ENCODE data around the gene TM9SF4. TPM values are rescaled to one million over a fixed set of nuclear protein-coding genes. Genes with fewer than 3 reads are reported as not detected.
"Not testable (repeated sequence)": the region's sequence is repeated elsewhere in the genome, so short reads cannot be mapped to it uniquely, and the experiment has no call there.

Gene TM9SF4
- total RNA-seq, 1 donor from 2014 or later, result 13.5 TPM

DNA sequence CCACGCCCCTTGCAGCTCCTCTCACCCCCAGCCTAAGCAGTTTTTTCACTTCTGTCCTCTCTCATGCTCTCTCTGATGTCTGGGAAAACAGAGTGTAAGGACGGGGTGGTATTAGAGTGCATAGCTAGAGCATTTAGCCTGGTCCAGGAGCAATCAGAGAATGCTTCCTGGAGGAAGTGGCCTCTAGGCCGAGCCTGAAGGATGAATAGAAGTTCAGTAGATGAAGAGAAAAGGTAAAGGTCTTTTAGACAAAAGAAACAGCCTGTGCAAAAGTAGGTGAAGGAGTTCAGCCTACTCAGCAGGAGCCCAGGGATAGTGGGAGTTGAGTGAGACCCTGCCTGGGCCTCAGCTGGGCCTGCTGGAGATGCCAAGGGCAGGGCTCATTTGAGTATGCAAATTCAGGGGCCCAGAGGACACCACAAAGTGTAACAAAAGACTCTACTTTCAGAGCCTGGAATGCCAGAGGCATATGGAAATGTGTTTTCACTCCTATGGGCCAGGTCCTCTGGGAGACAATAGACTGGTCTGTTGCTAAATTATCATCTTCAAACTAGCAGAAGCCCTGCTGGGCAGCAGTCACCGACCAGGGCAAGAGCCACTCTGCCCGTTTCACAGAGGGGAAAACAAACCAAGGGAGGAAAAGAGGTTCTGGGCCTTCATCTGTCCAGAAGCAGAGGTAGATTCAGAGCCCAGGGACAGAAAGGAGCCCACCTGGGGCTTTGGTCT lies 19.7 kb upstream of the TM9SF4 start:
- DNase-seq (ENCODE audit: low spot score in 2 of 2) (no peak), FAIRE-seq (no peak)

DNA sequence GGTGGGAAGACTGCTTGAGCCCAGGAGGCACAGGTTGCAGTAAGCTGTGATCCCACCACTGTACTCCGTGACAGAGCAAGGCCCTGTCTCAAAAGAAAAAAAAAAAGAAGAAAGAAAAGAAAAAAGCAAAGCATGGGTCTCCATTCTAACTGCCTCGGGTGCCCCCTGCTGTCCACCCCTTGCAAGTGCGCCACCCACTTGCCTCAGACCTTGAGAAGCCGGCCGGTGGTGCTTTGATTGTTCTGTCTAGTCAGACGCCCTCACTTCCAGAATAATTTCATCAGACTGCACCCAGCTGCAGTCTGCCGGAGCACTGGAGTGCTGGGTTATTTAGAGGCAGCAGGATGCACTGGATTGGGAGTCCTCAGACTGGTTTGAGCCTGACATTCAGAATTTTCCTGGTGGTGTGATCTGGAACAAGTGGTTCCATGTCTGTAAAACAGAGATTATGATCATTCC lies 17.6 kb upstream of the TM9SF4 start:
- no peak for FAIRE-seq
- DNase-seq (ENCODE audit: low spot score in 2 of 2), result peak; percentile 34 to 71

DNA sequence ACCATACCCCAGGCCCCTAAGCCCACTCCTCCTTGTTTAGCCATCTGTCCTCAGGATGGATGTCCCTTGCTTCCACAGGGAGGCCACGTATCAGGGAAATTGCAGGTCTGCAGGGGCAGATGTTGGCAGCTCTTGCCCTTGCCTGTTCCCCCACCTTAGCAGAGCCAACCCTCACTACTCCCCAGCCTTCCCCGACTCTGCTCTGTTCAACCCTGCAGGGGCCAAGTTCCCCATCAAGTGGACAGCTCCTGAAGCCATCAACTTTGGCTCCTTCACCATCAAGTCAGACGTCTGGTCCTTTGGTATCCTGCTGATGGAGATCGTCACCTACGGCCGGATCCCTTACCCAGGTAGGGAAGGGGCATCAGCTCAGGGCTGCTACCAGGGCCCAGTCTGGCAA lies 10.7 kb upstream of the TM9SF4 start:
- DNase-seq (ENCODE audit: low spot score in 2 of 2) (no peak), FAIRE-seq (no peak)

DNA sequence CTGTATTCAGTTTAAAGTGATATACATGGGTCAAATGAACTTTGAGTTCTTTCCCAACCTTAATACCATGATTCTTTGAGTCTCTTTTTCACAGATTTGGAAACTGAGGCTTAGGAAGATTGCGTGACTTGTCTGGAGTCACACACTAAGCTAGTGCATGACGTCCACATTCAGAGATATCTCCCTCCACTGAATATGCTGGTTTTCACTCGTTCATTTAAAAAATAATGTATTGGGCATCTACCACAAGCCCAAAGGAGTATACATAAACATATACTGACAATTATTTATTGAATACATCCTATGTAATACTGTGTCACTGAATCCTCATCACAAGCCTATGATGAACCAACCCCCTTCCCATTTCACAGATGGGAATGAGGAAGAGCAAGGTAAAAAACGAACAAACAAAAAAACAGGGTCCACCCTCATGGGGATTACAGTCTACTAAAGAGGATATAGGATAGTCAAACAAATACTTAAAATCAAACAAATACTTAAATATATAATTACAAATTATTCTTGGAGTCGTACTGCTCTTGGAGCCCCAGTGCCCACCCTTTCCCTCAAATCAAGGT lies 611 bp upstream of the TM9SF4 start:
- no peak for FAIRE-seq
- DNase-seq (ENCODE audit: low spot score in 2 of 2), result no peak

DNA sequence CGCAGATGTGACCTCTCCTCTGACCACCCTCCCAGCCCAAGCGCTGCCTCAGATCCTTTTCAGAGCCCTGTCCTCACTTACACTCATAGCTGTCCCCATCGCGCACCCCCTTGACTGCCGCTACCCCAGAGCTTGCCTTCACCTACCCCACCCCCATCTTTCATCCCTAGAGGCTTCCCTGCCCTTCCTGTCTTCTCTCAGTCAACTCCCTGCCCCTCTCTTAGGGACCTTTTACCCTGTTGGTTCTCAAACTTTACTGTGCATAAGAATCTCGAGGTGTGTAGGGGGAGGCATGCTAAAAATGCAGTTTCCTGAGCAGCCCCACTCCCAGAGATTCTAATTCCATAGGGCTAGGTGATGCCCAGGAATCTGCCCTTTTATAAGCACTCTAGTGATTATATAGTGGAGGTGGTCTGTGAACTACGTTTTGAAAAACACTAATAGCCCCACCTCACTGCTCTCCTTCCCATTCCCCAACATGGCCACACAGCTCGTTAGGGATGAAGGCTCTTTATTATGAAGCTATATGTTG lies 725 bp downstream of the TM9SF4 start:
- FAIRE-seq (no peak), DNase-seq (ENCODE audit: low spot score in 2 of 2) (no peak)

DNA sequence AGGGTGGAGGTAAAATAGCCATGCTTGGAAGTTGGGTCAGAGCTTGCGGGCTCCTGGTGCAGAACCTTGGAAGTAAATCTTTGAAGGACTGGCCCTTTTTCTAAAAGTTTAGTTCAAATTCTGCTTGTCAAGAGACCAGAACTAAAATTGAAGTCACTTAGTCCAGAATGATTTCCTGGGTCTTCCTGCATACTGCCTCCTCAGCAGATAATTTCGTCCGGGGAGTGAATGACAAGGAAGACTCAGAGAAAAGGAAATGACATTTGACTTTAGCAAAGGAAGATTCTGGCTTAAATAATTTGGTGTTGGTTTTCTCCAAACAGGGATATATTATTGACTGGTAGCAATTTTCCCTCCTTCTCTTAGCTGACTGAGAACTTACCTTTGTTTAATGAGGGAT lies 1.2 kb downstream of the TM9SF4 start:
- DNase-seq (ENCODE audit: low spot score in 2 of 2) (no peak), FAIRE-seq (no peak)

DNA sequence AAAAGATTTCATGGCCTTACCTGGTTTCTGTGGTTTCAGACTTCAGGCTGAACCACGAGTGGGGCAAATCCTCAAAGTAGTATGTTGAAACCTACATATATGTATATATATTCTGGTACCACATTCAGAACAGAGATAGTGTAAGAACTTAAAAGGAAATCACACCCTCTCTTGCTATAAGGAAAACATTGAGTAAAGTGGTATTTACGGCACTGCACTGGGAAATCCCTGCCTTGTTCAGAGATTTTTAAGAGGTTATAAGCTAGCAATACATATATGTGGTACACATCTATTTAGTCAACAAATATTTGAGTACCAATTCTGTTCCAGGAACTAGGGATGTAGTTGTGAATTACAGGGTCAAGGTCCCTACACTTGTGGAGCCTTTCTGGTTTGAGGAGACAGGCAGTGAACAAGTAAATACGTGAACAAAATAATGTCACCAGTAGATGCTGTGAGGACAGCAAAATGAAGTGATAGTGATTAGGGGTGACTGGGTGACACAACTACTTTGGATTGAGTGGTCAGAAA lies 1.7 kb downstream of the TM9SF4 start:
- no peak for FAIRE-seq

DNA sequence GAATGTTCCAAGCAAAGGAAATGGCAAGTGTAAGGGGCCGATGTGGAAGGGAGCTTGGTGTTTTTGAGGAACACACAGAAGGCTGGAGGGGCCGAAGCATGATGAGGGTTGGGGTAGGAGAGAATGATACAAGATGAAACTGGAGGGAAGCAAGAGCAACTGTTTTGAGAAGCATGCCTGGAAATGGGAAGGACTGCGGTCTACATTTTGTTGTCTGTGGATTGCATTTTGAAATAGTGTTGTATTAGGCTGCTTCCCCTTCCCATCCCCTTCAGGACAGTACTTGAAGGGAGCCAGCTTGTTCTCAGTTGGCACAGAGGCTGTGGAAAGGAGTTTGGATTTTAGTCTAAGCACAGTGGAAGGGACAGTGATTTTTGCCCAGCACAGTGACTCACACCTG lies 2.2 kb downstream of the TM9SF4 start:
- DNase-seq (ENCODE audit: low spot score in 2 of 2), result no peak
- FAIRE-seq, result no peak

More for the DNA sequence above, 1.7 kb downstream of the TM9SF4 start:
- no peak for DNase-seq (ENCODE audit: low spot score in 2 of 2)

DNA sequence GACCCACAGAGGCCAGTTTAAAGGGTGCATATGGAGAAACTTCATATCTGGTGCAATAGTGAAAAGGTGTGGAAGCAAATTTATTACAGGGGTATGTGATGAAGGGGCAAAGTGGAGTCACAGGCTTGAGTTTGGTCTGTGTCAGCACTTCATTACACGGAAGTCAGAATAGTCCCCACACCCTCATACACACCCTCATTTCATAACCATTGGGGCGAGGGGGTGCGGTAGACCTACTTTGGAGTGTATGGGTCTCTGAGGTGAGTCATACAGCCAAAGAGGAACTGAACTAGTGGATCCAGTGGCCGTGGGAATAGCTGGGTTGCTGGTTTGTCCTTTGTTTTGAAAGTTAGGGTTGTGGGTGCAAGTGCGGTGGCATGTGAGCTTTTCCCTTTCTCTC lies 3.3 kb downstream of the TM9SF4 start:
- DNase-seq (ENCODE audit: low spot score in 2 of 2), result no peak
- no peak for FAIRE-seq

DNA sequence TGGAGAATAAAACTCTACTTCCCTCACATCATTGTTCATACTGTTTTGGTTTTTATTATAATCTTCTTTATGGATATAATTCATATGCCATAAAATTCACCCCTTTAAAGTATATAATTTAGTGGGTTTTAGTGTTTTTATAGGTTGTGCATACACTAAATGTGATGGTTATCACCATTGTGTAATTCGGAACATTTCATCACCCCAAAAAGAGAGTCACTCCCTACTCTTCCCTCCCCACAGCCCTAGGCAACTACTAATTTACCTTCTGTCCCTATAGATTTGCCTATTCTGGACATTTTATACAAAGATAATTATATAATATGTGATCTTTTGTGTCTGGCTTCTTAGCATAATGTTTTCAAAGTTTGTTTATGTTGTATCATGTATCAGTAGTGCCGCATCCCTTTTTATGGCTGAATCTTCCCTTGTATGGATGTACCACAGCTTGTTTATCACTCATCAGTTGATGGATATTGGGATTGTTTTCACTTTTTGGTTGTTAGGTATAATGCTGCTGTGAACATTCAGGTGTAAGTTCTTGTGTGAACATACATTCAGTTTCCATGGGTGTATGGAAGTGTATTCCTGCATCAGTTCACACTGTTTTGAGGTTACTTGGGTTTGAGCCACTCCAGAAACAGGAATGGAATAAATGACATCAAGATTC lies 4.2 kb downstream of the TM9SF4 start:
- FAIRE-seq (no peak), DNase-seq (ENCODE audit: low spot score in 2 of 2) (no peak)

DNA sequence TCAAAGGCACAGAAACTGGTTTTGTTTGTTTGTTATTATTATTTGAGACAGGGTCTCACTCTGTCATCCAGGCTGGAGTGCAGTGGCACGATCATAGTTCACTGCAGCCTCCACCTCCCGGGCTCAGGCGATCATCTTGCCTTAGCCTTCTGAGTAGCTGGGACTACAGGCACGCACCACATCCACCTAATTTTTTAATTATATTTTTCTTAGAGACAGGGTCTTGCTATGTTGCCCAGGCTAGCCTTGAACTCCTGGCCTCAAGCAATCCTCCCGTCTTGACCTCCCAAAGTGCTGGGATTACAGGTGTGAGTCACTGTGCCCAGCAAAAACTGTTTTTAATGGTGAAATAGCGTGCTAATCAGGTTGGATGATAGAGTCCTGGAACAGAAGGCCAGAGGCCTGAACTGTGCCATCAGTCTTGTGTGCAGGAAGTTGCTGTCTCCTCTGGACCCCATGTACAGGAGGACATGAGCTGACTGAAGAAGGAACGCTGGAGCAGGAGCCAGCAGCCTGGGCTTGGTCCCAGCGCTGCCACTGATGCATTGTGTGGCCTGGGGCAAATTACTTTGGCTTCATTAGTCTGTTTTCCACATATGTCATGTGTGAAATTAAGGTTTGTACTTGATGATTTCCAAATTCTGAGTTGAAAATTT lies 4.9 kb downstream of the TM9SF4 start:
- DNase-seq (ENCODE audit: low spot score in 2 of 2), result no peak

DNA sequence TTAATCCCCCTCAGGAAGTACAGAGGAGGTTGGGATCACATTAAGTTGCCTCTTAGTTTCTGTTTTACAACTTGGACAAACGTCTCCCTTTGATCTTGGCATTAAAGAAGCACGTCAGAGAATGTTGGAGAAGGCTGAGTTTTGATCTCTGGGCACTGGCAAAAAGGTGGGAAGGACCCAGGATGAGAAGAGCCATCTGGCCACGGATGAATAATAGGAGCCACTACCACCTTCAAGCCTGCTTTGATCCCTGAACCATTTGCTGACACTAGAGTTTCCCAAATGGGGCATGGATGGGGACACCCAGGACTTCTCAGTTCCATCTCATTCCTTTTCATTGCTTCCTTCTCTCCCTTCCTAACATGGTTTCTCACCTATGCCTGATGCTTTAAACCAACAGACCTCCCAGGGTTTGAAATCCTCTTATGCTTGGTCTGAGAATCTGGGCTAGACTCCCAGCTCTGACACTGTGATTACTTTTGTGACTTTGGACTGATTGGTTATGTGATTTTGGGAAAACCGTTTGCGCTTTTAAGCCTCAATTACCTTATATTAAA lies 5.8 kb downstream of the TM9SF4 start:
- DNase-seq (ENCODE audit: low spot score in 2 of 2) (no peak), FAIRE-seq (no peak)

More for the DNA sequence above, 4.9 kb downstream of the TM9SF4 start:
- no peak for FAIRE-seq

DNA sequence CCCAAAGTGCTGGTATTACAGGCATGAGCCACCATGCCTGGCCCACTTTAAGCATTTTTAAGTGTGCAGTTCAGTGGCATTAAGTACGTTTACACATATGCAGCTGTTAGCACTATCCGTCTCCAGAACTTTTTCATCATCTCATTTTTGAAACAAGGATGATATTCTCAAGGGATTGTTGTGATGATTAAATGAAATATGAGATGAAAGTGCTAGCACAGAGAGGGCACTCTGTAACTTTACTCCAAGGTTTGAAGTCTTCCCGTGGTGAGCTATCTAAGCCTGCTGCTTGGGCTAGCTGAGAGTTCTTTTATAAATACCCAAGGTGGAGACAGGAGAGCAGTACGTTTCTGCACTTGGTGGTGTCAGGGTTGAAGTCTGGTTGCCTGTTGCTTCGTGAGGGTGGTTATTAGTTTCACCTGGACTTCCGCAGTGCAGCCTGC lies 6.6 kb downstream of the TM9SF4 start:
- FAIRE-seq, result no peak
- no peak for DNase-seq (ENCODE audit: low spot score in 2 of 2)

DNA sequence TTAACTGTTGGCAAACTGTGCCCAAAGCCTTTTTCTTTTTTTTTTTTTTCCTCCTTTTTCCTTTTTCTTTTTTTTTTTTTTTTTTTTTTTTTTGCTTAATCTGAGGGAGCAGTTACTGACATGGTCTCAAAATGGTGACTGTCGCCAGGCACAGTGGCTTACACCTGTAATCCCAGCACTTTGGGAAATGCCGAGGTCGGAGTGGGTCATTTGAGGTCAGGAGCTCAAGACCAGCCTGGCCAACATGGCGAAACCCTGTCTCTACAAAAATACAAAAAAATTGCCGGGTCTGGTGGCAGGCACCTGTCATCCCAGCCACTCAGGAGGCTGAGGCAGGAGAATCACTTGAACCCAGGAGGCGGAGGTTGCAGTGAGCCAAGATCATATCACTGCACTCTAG lies 7.3 kb downstream of the TM9SF4 start:
- DNase-seq (ENCODE audit: low spot score in 2 of 2); FAIRE-seq: not testable (repeated sequence)

DNA sequence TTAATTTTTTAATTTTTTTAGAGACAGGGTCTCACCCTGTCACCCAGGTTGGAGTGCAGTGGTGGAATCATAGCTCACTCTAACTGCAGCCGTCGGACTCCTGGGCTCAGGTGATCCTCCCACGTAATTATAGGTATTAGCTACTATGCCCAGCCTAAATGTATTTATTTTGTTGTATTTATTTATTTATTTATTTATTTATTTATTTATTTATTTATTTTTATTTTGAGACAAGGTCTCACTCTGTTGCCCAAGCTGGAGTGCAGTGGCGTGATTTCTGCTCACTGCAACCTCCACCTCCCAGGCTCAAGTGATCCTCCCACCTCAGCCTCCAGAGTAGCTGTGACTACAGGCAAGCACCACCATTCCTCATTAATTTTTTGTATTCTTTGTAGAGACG lies 8.9 kb downstream of the TM9SF4 start:
- DNase-seq (ENCODE audit: low spot score in 2 of 2); FAIRE-seq: not testable (repeated sequence)

DNA sequence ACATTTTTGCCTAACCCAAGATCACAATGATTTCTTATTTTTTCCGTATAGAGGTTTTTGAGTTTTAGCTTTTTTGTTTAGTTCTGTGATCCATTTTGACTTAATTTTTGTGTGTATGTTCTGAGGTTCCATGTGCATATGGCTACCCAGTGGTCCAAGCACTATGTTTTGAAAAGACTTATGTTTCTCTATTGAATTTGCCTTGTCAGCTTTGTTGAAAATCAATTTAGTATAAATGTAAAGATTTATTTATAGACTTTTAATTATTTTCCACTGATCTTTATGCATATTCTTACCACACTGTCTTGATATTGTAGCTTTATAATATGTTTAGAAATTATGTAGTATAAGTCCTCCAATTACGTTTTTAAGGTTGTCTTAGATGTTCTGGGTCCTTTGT lies 10.2 kb downstream of the TM9SF4 start:
- FAIRE-seq, result no peak
- DNase-seq (ENCODE audit: low spot score in 2 of 2), result no peak

DNA sequence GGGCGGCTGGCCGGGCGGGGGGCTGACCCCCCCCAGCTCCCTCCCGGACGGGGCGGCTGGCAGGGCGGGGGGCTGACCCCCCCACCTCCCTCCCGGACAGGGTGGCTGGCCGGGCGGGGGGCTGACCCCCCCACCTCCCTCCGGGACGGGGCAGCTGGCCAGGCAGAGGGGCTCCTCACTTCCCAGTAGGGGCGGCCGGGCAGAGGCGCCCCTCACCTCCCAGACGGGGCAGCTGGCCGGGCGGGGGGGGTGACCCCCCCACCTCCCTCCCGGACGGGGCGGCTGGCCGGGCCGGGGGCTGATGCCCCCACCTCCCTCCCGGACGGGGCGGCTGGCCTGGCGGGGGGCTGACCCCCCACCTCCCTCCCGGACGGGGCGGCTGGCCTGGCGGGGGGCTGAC lies 12.4 kb downstream of the TM9SF4 start:
- FAIRE-seq; DNase-seq (ENCODE audit: low spot score in 2 of 2): not testable (repeated sequence)

DNA sequence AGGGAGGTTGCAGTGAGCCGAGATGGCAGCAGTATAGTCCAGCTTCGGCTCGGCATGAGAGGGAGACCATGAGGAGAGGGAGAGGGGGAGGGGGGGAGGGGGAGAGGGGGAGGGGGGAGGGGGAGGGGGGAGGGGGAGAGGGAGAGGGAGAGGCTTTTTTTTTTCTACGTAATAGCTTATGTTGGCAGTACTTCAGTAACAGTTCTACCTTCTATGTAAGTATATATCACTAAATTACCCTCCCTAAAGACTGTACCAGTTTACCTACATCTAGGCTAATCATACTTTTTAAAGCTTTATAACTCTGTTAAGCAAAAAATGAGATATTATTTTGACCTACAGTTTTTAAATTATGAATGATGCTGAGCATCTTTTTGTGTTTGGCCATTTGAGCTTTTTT lies 13.6 kb downstream of the TM9SF4 start:
- DNase-seq (ENCODE audit: low spot score in 2 of 2) (no peak), FAIRE-seq (no peak)

DNA sequence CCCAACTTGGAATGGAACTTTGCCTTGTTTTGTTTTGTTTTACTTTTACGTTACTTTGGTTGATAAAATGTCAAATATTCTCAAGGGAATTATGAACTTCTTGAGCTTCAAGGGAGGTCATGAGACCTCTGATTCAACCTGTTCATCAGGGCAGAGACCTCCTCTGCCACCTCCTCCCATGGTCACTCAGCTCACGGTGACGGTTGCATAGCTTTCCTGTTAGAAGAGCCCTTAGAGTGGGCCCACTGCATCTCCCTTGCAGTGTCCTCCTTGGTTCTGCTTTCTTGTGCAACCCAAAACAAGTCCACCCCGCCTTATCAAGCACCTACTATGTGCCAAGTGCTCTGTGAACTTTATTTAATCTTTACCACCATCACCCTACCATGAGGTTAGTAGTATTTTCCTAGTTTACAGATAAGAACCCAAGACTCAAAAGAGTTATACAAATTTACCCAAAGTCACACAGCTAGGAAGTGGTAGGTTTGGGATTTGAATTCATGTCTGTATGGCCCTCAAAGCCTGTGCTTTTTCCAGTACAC lies 15.5 kb downstream of the TM9SF4 start:
- no peak for FAIRE-seq

DNA sequence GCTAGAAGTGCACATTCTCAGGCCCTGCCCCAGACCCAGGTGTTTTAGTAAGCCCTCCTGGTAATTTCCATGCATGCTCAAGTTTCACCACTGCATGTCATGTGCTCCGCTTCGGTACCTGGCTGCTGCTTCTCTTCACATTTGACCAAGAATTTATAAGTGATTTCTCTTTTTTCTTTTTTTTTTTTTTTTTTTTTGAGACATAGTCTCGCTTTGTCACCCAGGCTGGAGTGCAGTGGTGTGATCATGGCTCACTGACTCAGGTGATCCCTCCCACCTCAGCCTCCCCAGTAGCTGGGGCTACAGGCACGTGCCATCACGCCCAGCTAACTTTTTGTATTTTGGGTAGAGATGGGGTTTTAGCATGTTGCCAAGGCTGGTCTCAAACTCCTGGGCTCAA lies 16.0 kb downstream of the TM9SF4 start:
- DNase-seq (ENCODE audit: low spot score in 2 of 2) (no peak), FAIRE-seq (no peak)

More for the DNA sequence above, 15.5 kb downstream of the TM9SF4 start:
- no peak for DNase-seq (ENCODE audit: low spot score in 2 of 2)
